GM12878 (cell line): Measurements from ENCODE around the gene DOCK2.

Experiments used
- RB1 ChIP-seq: fragments of 450-650 bp; formaldehyde crosslinking; IDR thresholded peaks from 2 replicates; pipeline ENCODE4 v1.6.1; 2017; ENCODE audit warnings: mild to moderate bottlenecking, borderline replicate concordance
- ZBTB33 ChIP-seq: fragments of 450-650 bp; IDR thresholded peaks from 2 replicates; pipeline ENCODE4 v1.6.1; 2017; ENCODE audit warnings: mild to moderate bottlenecking
- ZNF24 ChIP-seq: fragments of 450-650 bp; IDR thresholded peaks from 2 replicates; pipeline ENCODE4 v1.6.1; 2017; ENCODE audit warnings: antibody characterized with exemption, mild to moderate bottlenecking
- TF ChIP-seq, protein P1 (sequence below), 3 experiments: IDR thresholded peaks in 2 of 3; conservative IDR thresholded peaks in 1 of 3; 2 replicates each; pipeline ENCODE4 v1.5.1; 2011; ENCODE audit warnings: low read depth in 3 of 3, low read length in 3 of 3, mild to moderate bottlenecking in 3 of 3, control low read depth in 2 of 3, moderate library complexity in 2 of 3, inconsistent platforms in 1 of 3, mixed read lengths in 1 of 3; ENCODE audit not compliant: control insufficient read depth in 2 of 3, insufficient read depth in 1 of 3; ENCODE audit errors: extremely low read depth in 1 of 3

- TF ChIP-seq RB1 (no peak), ZNF24 (no peak), ZBTB33 (no peak)
- TF ChIP-seq, protein P1, sequence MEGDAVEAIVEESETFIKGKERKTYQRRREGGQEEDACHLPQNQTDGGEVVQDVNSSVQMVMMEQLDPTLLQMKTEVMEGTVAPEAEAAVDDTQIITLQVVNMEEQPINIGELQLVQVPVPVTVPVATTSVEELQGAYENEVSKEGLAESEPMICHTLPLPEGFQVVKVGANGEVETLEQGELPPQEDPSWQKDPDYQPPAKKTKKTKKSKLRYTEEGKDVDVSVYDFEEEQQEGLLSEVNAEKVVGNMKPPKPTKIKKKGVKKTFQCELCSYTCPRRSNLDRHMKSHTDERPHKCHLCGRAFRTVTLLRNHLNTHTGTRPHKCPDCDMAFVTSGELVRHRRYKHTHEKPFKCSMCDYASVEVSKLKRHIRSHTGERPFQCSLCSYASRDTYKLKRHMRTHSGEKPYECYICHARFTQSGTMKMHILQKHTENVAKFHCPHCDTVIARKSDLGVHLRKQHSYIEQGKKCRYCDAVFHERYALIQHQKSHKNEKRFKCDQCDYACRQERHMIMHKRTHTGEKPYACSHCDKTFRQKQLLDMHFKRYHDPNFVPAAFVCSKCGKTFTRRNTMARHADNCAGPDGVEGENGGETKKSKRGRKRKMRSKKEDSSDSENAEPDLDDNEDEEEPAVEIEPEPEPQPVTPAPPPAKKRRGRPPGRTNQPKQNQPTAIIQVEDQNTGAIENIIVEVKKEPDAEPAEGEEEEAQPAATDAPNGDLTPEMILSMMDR (IDR thresholded peaks at IDR 0.05 in 2 of 3, conservative IDR thresholded peaks at IDR 0.05 in 1 of 3; ENCODE audit: control insufficient read depth in 2 of 3, extremely low read depth in 1 of 3, insufficient read depth in 1 of 3, low read depth in 3 of 3, low read length in 3 of 3): no peak
Observed at GRCh38 chr5:169682026-169682425, 45.0 kb downstream of the DOCK2 start.
